HCT116 (cell line): ENCODE results near the gene MLANA. TPM values are rescaled to one million over a fixed set of nuclear protein-coding genes. Genes with fewer than 3 reads are reported as not detected.

Source experiments
- ATAC-seq: fragments of 200-7000 bp; cut with Tn5 transposase; 2 replicates; pipeline ENCODE4 v1.9.1; 2020; ENCODE audit warnings: mild to moderate bottlenecking, moderate library complexity
- BruUV-seq: library from RNA; stranded (reverse); fragments of 400-500 nt; replicated peaks from 2 replicates; lab custom pipeline; 2021; lab: Mats Ljungman, UMichigan
- CTCF ChIA-PET: fragments of 300-600 bp; sonication (Branson Sonifier 250); formaldehyde crosslinking; loops from one replicate; lab custom pipeline; 2021; ENCODE audit warnings: antibody characterized with exemption; lab: Charles Lee
- POLR2A ChIA-PET: fragments of 300-600, 350-600 bp; sonication (Branson Sonifier 250); formaldehyde crosslinking; loops from one replicate; lab custom pipeline; 2021; ENCODE audit warnings: antibody characterized with exemption; lab: Charles Lee
- RAD21 ChIA-PET, 2 experiments: fragments of 300-600 bp; sonication (Branson Sonifier 250); formaldehyde crosslinking; loops; one replicate each; lab custom pipeline; 2023; ENCODE audit warnings: low total read pairs in 2 of 2; ENCODE audit not compliant: uncharacterized antibody in 2 of 2, unreplicated experiment in 2 of 2, low non-redundant PET in 1 of 2; lab: Charles Lee
- DNase-seq: peaks from one replicate; pipeline ENCODE4 v3.0.0-alpha.2; 2010; ENCODE audit warnings: low read depth, low spot score
- H2AFZ ChIP-seq: fragments of 200-600 bp; shearing (Covaris generic), sonication (generic); 2 replicates; pipeline ENCODE4 v1.6.1; 2017; ENCODE audit warnings: low read depth, mixed run types, mixed read lengths, antibody characterized with exemption, low read length; ENCODE audit not compliant: poor library complexity, severe bottlenecking
- H3K27ac ChIP-seq: 2 replicates; pipeline ENCODE4 v1.5.1; 2012; ENCODE audit warnings: low read depth, low read length
- H3K27me3 ChIP-seq: fragments of 200-600 bp; sonication (generic); 2 replicates; pipeline ENCODE4 v1.6.1; 2016; ENCODE audit warnings: mixed run types, low read length, mixed read lengths; ENCODE audit not compliant: insufficient read depth
- H3K36me3 ChIP-seq, 2 experiments: fragments of 200-500 bp in 1 of 2; fragments of 200-600 bp in 1 of 2; sonication (Bioruptor generic) in 1 of 2; sonication (generic) in 1 of 2; 2 replicates each; pipeline versions ENCODE4 v1.5.1 to v1.6.1; 2014 to 2016; ENCODE audit warnings: low read length in 2 of 2, inconsistent platforms in 1 of 2, mixed read lengths in 1 of 2, mixed run types in 1 of 2; ENCODE audit not compliant: insufficient read depth in 2 of 2, control insufficient read depth in 1 of 2
- H3K4me1 ChIP-seq, 2 experiments: fragments of 200-600 bp in 1 of 2; sonication (generic) in 1 of 2; 2 replicates each; pipeline versions ENCODE4 v1.5.1 to v1.6.1; 2012 to 2017; ENCODE audit warnings: low read length in 2 of 2, inconsistent platforms in 1 of 2, mild to moderate bottlenecking in 1 of 2, mixed read lengths in 1 of 2, mixed run types in 1 of 2, moderate library complexity in 1 of 2; ENCODE audit not compliant: insufficient read depth in 2 of 2, control insufficient read depth in 1 of 2
- H3K4me2 ChIP-seq: fragments of 200-600 bp; sonication (generic); 2 replicates; pipeline ENCODE4 v1.6.1; 2017; ENCODE audit warnings: mixed run types, low read length, mixed read lengths
- H3K4me3 ChIP-seq, 2 experiments: fragments of 200-600 bp in 1 of 2; sonication (generic) in 1 of 2; replicated peaks in 1 of 2; 2 replicates each; pipeline ENCODE4 v1.5.1; 2011 to 2016; ENCODE audit warnings: low read length in 2 of 2, control low read depth in 1 of 2, low read depth in 1 of 2, mild to moderate bottlenecking in 1 of 2, mixed read lengths in 1 of 2, mixed run types in 1 of 2
- H3K79me2 ChIP-seq: fragments of 200-600 bp; sonication (generic); 2 replicates; pipeline ENCODE4 v1.6.1; 2017; ENCODE audit warnings: mild to moderate bottlenecking, mixed run types, low read length, moderate library complexity, mixed read lengths; ENCODE audit not compliant: insufficient read depth
- H3K9ac ChIP-seq: fragments of 200-600 bp; sonication (generic); 2 replicates; pipeline ENCODE4 v1.6.1; 2016; ENCODE audit warnings: low read length, mixed read lengths
- H3K9me2 ChIP-seq: fragments of 200-600 bp; sonication (generic), shearing (Covaris generic); 2 replicates; pipeline ENCODE4 v1.6.1; 2017; ENCODE audit warnings: mixed run types, mild to moderate bottlenecking, moderate library complexity; ENCODE audit not compliant: insufficient read depth
- H3K9me3 ChIP-seq, 2 experiments: fragments of 200-500 bp in 1 of 2; fragments of 200-600 bp in 1 of 2; sonication (Bioruptor generic) in 1 of 2; sonication (generic) in 1 of 2; 2 replicates each; pipeline ENCODE4 v1.6.1; 2014 to 2017; ENCODE audit warnings: low read length in 2 of 2, mixed read lengths in 2 of 2, inconsistent platforms in 1 of 2, low read depth in 1 of 2, mild to moderate bottlenecking in 1 of 2, mixed run types in 1 of 2, moderate library complexity in 1 of 2; ENCODE audit not compliant: control insufficient read depth in 1 of 2, insufficient read depth in 1 of 2
- H4K20me1 ChIP-seq: fragments of 200-600 bp; sonication (generic), shearing (Covaris generic); 2 replicates; pipeline ENCODE4 v1.6.1; 2017; ENCODE audit warnings: mixed run types, mild to moderate bottlenecking, moderate library complexity; ENCODE audit not compliant: insufficient read depth
- CTCF ChIP-seq, 3 experiments: fragments of 200-600 bp in 1 of 3; sonication (generic) in 1 of 3; IDR thresholded peaks in 2 of 3; conservative IDR thresholded peaks in 1 of 3; 2 replicates each; pipeline ENCODE4 v1.5.1; 2012 to 2017; ENCODE audit warnings: low read depth in 2 of 3, low read length in 2 of 3, antibody characterized with exemption in 1 of 3, borderline replicate concordance in 1 of 3, control low read depth in 1 of 3, mild to moderate bottlenecking in 1 of 3, mixed read lengths in 1 of 3, mixed run types in 1 of 3, moderate library complexity in 1 of 3; ENCODE audit not compliant: insufficient read depth in 1 of 3
- EGR1 ChIP-seq: IDR thresholded peaks from 2 replicates; pipeline ENCODE4 v1.6.1; 2012; ENCODE audit warnings: low read depth
- ELF1 ChIP-seq: IDR thresholded peaks from 2 replicates; pipeline ENCODE4 v1.6.1; 2012; ENCODE audit warnings: low read depth, borderline replicate concordance
- MAX ChIP-seq: IDR thresholded peaks from 2 replicates; pipeline ENCODE4 v1.6.1; 2012
- POLR2A ChIP-seq: IDR thresholded peaks from 2 replicates; pipeline ENCODE4 v1.7.0; 2011; ENCODE audit warnings: borderline replicate concordance; ENCODE audit not compliant: insufficient read depth, insufficient read length; ENCODE audit errors: extremely low read depth
- SP1 ChIP-seq: IDR thresholded peaks from 2 replicates; pipeline ENCODE4 v1.6.1; 2012; ENCODE audit warnings: low read depth
- TCF7L2 ChIP-seq: IDR thresholded peaks from 2 replicates; pipeline ENCODE4 v1.7.0; 2011; ENCODE audit warnings: borderline replicate concordance, inconsistent platforms; ENCODE audit not compliant: insufficient read depth, insufficient read length; ENCODE audit errors: extremely low read depth
- ZBTB33 ChIP-seq: IDR thresholded peaks from 2 replicates; pipeline ENCODE4 v1.6.1; 2011; ENCODE audit warnings: mild to moderate bottlenecking, low read length, moderate library complexity; ENCODE audit not compliant: insufficient replicate concordance; ENCODE audit errors: extremely low read depth
- intact Hi-C: fragments of 100-400 bp; cut with micrococcal nuclease; formaldehyde crosslinking; loops from 2 replicates; pipeline ENCODE4 v1.10.0; 2022
- total RNA-seq: library from RNA; stranded (reverse); gene quantifications from one replicate; pipeline ENCODE4 v1.2.1, GENCODE V29; 2021; ENCODE audit not compliant: unreplicated experiment

Gene MLANA
- total RNA-seq, 1 experiment from 2014 or later, result not detected

GRCh38 chr9:5864446-5864845 lies 26.2 kb upstream of the MLANA start:
- Histone ChIP-seq H3K4me2 (no peak overlapping the region), H3K9ac (no peak overlapping the region), H2AFZ (no peak overlapping the region), H3K27me3 (no peaks in the 10 kb centered on the region), H3K4me3 (no peak overlapping the region)
- ATAC-seq, result no peak
- TF ChIP-seq CTCF (IDR thresholded peaks at IDR 0.05 in 2 of 3, conservative IDR thresholded peaks at IDR 0.05 in 1 of 3; ENCODE audit: borderline replicate concordance in 1 of 3, insufficient read depth in 1 of 3, low read depth in 2 of 3, low read length in 2 of 3), result no peak
- TF ChIP-seq EGR1, result no peak
- no peak for TF ChIP-seq TCF7L2
- no peak for TF ChIP-seq SP1
- no peak for TF ChIP-seq MAX
- no peak for TF ChIP-seq ELF1
- no peak for TF ChIP-seq ZBTB33
- TF ChIP-seq POLR2A, result no peak
- TF ChIP-seq, all 23 proteins: peak for 0
- no peak for DNase-seq
- ChIA-PET CTCF (interaction anchor here (1.6 kb wide), 1 partner anchor 31 kb away, joined by 7 read pairs; the partner anchor contains the start of gene ERMP1), POLR2A (interaction anchor here (1.4 kb wide), 1 partner anchor 15 kb away, joined by 6 read pairs; no protein-coding TSS in a partner anchor), RAD21 (no interaction called here)
- no peaks in the 10 kb centered on the region for H4K20me1 ChIP-seq
- H3K36me3 ChIP-seq, result no peaks in the 10 kb centered on the region
- no peaks in the 10 kb centered on the region for H3K9me3 ChIP-seq
- no TSS peak for BruUV-seq
- H3K4me1 ChIP-seq, result peaks cover 0 to 3% of the 10 kb centered on the region in 2 experiments; a peak in 1 of 4 replicates
- H3K9me2 ChIP-seq, result no peaks in the 10 kb centered on the region
- no peaks in the 10 kb centered on the region for H3K79me2 ChIP-seq
- intact Hi-C loops, result no loop called here
- no peak overlapping the region for H3K27ac ChIP-seq
